ENCODE data around the gene NNT.

DNA sequence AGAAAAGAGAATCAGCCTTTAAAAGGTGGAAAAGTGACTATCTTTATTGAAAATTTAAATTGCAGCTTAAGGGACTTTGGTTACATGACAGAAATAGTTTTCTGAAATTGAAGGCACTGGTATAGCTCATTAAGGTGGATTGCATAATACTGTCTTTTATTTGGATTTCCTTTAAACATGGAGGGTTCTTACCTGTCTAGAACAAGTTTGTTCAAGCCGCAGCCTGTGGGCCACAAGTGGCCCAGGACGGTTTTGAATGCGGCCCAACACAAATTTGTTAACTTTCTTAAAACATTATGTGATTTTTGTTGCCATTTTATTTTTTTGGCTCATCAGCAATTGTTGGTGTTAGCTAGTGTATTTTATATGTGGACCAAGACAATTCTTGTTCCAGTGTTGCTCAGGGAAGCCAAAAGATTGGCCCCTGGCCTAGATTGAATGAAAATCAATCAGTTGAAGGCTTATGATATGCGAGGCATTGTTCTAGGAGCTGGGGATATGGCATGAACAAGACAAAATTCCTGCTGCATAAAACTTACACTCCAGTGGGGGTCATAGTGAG is 18.0 kb downstream of the NNT start:
- no peak for TF ChIP-seq ZNF703 (CRISPR knock-in tag; IDR thresholded peaks at IDR 0.05; ENCODE audit: borderline replicate concordance)
- TF ChIP-seq POLR2AphosphoS5 (IDR thresholded peaks at IDR 0.05; ENCODE audit: low read depth, low read length), result no peak
- no peak for TF ChIP-seq GABPA (IDR thresholded peaks at IDR 0.05; ENCODE audit: low read depth, low read length)
- no peak for TF ChIP-seq GABPA (CRISPR knock-in tag; IDR thresholded peaks at IDR 0.05; ENCODE audit: low read depth)
- TF ChIP-seq ZNF317 (CRISPR knock-in tag; IDR thresholded peaks at IDR 0.05), result no peak
- no peak for TF ChIP-seq POLR2A (IDR thresholded peaks at IDR 0.05; ENCODE audit: insufficient read depth in 1 of 2, low read depth in 2 of 2, low read length in 2 of 2)
- TF ChIP-seq CEBPG (CRISPR knock-in tag; IDR thresholded peaks at IDR 0.05), result no peak
- TF ChIP-seq BHLHE40 (IDR thresholded peaks at IDR 0.05; ENCODE audit: low read length), result no peak
- TF ChIP-seq ZNF616 (CRISPR knock-in tag; IDR thresholded peaks at IDR 0.05; ENCODE audit: low read depth), result no peak
- TF ChIP-seq HMG20A (CRISPR knock-in tag; IDR thresholded peaks at IDR 0.05; ENCODE audit: borderline replicate concordance), result no peak
- no peak for TF ChIP-seq TGIF2 (CRISPR knock-in tag; IDR thresholded peaks at IDR 0.05)
- TF ChIP-seq RFXANK (CRISPR knock-in tag; IDR thresholded peaks at IDR 0.05), result no peak
- TF ChIP-seq, protein P1, sequence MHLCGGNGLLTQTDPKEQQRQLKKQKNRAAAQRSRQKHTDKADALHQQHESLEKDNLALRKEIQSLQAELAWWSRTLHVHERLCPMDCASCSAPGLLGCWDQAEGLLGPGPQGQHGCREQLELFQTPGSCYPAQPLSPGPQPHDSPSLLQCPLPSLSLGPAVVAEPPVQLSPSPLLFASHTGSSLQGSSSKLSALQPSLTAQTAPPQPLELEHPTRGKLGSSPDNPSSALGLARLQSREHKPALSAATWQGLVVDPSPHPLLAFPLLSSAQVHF (CRISPR knock-in tag; IDR thresholded peaks at IDR 0.05), result no peak
- no peak for TF ChIP-seq ETV5 (CRISPR knock-in tag; IDR thresholded peaks at IDR 0.05; ENCODE audit: borderline replicate concordance)

Measured in HepG2 (cell line).